NCI-H345 treated with DMSO at 0.1 percent for 48 hours (cell line): ENCODE measurements around the gene SCAI.
"Not testable (repeated sequence)": the region's sequence is repeated elsewhere in the genome, so short reads cannot be mapped to it uniquely, and the experiment has no call there.

ENCODE experiments used
- DNase-seq: peaks from one replicate; lab custom pipeline; 2025; ENCODE audit not compliant: unreplicated experiment; lab: John Stamatoyannopoulos, UW

SCAI gene

DNA sequence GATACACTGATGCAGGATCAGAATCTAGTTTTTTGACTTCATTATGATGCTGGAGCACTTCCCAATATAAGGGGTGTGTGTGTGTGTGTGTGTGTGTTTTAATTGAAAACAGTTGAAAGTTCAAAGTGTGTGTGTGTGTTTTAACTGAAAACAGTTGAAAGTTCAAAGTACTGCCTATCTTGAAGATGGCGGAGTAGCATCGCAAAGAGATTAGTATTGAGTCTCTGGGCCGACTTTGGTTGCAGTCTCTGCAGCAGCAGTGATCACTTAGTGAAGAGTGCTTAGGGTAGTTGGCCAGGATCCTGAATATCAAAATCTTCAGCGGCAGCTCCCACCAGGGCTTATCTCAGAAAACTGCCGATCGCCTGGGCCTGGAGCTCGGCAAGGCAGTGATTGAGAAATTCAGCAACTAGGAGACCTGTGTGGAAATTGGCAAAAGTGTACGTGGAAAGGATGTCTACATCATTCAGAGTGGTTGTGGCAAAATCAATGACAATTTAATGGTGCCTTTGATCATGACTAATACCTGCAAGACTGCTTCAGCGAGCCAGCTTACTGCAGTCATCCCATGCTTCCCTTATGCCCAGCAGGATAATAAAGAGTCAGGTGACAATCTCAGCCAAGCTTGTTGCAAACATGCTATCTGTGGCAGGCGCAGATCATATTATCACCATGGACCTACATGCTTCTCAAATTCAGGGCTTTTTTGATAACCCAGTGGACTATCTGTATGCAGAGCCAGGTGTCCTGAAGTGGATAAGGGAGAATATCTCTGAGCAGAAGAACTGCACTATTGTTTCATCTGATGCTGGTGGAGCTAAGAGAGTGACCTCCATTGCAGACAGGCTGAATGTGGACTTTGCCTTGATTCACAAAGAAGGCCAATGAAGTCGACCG is 7.3 kb upstream of the SCAI start:
- no peak for DNase-seq

DNA sequence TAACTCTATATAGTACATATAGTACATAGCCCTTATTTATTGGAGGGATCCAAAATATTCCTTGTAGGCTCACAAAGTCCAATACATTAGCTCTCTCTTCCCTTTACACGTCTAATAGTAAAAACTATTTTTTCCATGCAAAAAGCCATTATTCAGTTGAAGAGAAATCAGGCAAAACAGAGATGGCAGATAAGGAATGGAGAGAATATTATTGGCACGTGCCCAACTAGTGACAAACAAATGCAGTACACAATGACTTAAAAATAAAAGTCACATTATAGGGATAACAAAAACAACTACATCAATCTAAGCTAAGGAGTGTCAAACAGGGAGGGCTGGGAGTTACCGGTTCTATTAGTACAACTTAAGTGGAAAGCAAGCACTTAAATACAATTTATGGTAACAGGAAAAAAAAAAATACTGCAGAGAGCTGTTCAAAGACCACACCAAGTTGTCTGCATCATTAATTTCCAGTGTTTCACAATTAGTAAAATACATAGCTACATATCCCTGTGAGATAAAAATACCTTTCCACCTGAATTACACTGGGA is 4.1 kb upstream of the SCAI start:
- no peak for DNase-seq

DNA sequence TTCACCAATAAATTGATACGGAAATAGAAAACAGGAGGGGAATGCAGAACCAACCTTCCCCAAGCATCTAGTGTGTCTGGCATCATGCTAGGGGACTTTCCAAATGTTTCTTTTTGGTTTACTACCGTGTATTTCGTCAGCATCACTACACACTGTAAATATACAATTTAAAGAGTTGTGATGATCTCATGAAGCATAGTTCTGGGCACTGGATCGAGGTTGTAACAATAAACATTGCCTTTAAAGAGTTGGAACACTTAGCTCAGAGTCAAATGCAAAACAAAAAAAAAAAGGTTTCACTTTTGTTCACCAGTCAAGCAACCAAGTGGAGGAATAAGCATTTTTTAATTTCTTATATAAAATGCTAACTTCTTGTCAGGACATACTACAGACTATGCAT is 2.9 kb upstream of the SCAI start:
- DNase-seq, result no peak

DNA sequence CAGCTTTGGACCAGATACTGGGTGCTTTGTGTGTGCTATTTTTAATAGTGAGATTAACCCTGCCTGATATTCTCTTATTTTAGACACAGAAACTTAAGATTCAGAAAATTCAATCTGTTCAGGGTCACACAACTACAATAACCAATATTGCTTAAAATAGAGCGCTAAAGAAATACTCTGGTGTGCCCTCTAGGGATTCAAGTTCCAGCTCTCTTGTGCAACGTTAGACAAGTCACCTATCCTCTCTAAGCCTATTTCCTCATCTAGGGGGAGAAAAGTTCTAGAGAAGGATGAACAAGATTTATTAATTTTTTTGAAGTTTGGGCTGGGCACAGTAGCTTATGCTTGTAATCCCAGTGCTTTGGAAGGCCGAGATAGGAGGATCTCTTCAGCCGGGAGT is 2.1 kb upstream of the SCAI start:
- no peak for DNase-seq

DNA sequence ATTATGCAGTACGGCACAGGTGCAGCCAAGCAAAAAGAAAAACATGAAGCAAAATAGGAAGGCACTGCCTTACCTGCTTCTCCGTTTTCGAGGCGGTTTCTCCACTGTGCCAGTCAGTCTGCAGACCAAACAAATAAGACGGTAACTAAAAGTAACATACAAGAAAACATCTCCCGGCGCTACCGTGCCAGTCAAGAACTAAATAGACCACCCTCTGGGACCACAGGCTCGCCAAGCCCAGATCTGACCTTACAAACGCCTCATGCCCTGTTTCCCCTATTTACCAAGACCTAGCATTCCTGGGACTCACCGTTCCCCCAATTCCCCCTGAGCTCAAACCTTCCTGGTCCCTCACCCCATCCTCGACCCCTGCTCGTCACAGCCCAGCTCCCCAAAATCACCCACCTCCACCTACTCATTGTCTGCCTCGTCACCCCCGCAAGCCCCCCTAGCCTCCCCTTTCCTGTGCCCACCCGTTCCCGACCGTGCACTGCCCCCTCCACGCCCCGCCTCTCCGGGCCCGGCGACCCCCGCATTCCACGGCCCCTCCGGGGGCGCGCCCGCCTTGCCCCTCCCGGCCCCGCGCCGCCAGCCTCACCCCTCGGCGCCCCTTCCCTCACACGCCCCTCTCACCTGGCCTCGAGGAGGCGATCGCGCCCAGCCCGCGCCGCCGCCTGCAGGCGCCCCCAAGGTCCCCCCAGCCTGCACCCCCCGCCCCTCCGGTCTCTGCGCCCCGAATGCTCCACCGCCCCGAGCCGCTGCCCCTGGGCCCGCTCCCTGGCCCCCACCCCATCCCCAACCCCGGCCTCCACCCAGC is 560 bp downstream of the SCAI start:
- DNase-seq, result peak; percentile 4

DNA sequence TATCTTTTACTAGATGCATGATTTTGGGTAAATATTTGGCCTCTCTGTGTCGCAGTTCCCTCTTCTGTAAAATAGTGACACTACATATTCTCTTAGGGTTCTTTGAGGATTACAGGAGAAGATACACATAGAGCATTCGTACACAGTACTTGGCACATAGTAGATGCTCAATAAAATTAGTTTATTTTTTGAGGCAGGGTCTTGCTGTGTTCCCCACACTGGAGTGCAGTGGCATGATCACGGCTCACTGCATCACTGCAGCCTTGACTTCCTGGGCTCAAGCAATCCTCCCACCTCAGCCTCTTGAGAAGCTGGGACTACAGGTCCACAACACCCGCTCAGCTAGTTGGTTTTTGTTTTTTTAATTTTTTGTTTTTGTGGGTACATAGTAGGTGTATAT is 1.6 kb downstream of the SCAI start:
- DNase-seq, result no peak

DNA sequence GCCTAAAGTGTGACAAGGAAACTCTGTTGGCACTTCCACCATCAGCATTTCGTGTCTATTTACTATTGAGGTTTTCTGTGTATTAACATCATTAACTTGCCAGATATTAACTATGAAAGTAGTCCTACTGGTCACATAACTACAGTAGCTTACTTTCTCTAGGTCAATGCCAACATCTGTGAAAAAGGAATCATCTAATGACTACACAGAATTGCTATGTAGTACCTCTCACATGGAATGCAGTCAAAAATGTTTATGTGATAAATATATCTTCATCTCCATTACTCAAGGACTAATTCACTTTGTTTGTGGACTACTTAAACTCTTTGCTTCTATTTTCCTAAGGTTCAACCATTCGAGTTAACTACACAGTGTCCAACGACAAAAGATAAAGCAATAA is 2.1 kb downstream of the SCAI start:
- no peak for DNase-seq

DNA sequence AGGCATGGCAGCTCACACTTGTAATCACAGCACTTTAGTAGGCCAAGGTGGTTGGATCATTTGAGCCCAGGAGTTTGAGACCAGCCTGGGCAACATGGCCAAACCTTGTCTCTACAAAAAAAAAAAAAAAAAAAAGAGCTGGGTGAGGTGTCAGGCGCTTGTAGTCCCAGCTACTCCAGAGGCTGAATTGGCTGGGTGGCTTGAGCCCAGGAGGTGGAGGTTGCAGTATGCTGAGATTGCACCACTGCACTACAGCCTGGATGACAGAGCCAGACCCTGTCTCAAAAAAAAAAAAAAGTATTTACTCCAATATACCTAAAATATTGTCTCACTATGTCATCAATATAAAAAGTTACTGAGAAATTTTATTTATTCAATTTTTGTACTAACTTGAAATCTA is 2.8 kb downstream of the SCAI start:
- no peak for DNase-seq

DNA sequence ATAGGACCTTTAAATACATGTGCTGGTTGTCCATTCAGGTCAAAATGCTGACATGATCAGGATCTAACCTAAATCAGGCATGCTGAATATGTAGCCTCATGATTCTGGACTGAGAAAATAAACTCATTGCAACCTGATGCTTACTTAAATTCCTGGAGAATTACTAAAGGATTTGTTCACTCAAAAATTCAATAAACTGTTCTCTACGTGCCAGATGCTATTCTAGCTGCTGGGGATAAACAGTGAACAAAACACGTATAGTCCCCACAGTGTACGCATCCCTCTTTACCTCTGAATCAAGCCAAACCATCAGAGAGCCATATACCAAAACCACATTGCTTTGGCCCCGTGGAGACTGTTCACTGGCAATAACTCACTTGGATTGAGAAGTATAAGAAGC is 6.1 kb downstream of the SCAI start:
- DNase-seq, result no peak

DNA sequence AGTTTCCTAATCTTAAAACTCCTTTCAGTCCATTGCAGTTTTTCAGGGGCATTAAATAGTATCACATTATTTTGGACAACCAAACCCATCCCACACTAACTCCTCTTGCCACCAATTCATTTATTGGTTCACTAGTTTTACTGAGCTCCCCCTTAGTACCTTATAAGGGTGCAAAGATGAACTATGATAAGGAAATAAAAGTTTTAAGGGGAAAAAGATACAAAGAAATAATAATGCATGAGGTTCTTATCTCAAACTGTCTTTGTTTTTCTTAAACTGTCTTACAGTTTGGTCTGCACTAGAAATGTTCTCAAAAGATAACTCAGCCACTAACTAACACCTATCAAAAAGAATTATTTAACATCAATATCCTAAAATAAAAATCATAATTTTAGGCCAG is 8.4 kb downstream of the SCAI start:
- DNase-seq, result no peak

DNA sequence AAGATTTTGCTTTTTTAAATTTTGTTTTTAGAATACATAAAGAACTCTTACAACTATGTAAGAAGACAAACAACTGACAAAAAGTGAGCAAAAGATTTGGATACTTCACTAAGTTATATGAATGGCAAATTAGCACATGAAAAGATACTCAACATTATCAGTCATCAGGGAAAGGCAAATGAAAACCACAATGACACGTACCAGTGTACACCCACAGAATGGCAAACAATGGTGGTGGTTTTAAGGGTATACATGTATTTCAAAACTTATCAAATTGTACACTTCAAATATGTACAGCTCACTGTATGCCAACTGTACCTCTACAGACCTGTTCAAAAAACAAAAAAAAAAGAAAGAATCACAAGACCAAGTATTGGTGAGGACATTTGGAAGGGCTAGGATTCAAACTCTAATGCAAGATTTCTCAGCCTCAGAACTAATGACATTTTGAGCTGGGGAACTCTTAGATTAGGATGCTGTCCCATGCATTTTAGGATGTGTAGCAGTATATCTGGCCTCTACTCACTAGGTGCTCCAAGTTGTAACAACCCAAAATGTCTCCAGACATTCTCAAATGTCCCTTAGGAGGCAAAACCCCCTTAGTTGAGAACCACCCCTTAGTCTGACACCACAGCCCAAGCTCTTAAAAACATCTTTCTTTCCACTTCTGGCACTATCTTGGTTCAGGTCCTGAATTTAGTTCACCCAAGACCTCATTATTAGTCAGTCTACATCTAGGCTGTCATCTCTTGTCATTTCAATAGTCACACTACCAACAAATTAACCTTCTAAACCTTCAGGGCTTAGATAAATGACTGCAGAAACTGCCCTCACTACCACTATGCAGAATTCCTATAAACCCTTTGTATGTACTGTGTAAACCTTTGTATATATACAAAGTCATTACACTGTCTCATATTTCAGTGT is 9.7 kb downstream of the SCAI start:
- no peak for DNase-seq

DNA sequence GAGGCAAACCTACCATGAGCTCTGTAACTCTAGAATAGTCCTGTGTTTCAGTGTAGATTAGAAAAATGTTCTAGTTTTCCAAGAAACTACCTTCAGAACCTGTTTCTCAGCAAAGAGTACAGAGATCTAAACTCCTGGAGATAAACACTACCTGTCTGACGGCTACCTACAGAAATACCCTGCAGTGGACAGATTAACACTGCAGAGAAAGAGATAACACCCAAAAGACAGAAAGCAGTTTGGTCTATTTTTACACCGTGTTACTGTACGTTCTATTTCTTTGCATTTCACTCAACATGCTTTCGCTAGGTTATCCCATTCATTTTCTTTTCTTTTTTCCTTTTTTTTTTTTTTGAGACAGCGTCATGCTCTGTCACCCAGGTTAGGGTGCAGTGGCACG is 11.6 kb downstream of the SCAI start:
- DNase-seq, result no peak

DNA sequence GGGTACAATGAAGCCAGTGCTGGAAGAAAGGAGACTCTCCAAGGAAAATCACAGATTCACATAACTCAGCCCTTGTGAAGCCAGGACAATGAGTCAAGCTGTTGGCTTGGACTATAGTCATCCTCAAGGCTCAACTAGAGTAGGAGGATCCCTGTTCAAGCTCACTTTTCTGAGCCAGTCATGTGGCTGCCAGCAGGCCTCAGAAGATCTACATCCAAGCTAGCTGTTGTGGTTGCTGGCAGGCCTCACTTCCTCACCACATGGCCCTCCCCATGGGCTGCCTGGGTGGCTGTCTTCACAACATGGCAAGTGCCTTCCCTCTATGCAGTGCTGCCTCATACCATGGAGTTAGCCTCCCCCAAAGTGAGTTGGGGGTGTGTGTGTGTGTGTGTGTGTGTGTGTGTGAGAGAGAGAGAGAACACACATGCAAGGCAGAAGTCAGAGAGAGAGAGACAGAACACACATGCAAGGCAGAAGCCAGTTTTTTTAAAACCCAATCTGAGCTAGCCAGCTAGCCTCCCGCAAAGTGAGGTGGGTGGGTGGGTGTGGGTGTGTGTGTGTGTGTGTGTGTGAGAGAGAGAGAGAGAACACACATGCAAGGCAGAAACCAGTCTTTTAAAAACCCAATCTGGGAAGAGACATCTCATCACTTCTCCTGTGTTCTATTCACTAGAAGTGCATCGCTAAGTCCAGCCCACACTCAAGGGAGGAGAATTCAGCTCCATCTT is 17.1 kb downstream of the SCAI start:
- no peak for DNase-seq

DNA sequence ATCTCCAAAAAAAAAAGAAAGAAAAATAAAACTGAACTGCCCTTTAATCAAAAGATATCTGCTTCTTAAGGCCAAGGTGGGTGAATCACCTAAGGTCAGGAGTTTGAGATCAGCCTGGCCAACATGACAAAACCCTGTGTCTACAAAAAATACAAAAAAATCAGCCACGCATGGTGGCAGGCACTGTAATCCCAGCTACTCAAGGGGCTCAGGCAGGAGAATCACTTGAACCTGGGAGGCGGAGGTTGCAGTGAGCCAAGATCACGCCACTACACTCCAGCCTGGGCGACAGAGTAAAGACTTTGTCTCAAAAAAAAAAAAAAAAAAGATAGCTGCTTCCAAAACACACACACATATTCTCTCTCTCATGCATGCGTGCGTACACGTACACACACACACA is 17.8 kb downstream of the SCAI start:
- no peak for DNase-seq

DNA sequence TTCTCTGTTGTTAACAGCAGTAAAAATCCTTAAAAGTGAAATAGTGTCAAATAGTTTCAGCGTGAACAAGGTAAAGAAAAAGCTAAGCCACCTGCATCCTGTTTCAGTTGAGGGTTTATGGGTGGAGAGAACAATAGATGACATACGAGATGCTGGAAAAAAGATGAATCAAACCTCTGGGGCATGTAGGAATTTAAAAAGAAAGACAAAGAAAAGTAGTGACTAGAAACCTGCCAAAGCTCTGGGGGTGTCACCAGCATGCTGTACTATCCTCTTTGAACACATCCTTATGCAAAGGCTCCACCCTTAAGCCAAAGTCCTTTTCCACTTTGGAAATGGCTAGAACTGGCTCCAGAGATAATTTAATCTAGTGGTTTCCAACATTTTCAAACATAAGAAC is 22.2 kb downstream of the SCAI start:
- DNase-seq, result no peak

DNA sequence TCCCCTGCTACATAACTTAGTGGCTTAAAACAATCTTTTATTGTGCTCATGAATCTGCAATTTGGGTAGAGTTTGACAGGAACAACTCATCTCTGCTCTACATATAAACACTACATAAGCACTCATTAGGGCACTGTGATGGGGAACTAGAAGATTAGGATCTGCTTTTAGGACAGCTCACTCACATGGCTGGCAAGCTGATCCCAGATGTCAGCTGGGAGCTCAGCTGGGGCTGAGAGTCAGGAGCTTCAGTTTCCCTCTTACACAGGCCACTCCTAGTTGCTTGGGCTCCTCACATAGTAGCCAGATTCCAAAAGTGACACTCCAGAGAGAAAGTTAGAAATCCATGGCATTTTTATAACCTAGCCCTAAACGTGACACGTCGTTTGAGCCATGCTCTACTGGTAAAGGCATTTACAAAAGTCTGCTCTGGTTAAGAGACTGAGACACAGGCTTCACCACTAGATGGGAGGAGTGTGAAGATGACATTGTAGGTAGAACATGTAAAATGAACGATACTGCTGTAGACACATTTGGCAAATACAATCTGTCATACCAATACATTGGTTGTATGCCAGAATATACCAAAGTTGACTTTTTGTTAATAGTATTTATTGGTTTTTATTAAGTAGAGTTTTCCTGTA is 23.6 kb downstream of the SCAI start:
- no peak for DNase-seq

DNA sequence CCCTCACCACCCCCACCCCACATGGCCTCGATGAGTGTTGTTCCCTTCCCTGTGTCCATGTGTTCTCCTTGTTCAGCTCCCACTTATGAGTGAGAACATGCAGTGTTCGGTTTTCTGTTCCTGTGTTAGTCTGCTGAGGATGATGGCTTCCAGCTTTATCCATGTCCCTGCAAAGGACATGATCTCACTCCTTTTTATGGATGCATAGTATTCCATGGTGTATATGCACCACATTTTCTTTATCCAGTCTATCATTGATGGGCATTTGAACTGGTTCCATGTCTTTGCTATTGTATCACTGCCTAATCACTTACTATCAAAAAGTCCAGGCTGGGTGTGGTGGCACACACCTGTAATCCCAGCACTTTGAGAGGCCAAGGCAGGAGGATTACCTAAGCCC is 24.6 kb downstream of the SCAI start:
- DNase-seq, result not testable (repeated sequence)

DNA sequence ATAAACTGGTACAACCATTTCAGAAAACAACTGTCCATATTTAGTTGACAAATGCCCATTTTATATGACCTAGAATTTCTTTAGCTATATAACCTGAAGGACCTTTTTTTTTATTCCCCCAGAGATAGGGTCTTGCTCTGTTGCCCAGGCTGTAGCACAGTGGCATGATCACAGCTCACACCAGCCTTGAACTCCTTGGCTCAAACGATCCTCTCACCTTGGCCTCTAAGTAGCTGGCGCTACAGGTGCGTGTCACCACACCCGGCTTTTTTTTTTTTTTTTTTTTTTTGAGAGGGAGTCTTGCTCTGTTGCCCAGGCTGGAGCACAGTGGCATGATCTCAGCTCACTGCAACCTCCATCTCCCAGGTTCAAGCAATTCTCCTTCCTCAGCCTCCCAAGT is 28.8 kb downstream of the SCAI start:
- DNase-seq, result not testable (repeated sequence)

DNA sequence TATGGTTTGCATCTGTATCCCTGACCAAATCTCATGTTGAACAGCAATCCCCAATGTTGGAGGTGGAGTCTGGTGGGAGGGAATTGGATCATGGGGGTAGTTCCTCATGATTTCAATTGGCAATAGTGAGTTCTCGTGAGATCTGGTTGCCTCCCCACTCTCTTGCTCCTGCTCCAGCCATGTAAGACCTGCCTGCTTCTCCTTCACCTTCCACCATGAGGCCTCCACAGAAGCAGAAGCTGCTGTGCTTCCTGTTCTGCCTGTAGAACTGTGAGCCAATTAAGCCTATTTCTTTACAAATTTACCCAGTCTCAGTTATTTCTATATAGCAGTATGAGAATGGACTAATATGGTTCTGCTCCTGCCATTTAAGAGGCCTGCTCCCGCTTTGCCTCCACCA is 32.9 kb downstream of the SCAI start:
- DNase-seq, result no peak

DNA sequence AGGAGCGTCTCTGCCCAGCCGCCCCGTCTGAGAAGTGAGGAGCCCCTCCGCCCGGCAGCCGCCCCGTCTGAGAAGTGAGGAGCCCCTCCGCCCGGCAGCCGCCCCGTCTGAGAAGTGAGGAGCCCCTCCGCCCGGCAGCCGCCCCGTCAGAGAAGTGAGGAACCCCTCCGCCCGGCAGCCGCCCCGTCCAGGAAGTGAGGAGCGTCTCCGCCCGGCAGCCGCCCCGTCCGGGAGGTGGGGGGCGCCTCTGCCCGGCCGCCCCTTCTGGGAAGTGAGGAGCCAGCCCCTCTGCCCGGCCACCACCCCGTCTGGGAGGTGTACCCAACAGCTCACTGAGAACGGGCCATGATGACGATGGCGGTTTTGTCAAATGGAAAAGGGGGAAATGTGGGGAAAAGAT is 34.8 kb downstream of the SCAI start:
- not testable (repeated sequence) for DNase-seq
